ENCODE measurements around the gene AP2S1.
"Not testable (repeated sequence)": the region's sequence is repeated elsewhere in the genome, so short reads cannot be mapped to it uniquely, and the experiment has no call there.

Gene AP2S1

DNA sequence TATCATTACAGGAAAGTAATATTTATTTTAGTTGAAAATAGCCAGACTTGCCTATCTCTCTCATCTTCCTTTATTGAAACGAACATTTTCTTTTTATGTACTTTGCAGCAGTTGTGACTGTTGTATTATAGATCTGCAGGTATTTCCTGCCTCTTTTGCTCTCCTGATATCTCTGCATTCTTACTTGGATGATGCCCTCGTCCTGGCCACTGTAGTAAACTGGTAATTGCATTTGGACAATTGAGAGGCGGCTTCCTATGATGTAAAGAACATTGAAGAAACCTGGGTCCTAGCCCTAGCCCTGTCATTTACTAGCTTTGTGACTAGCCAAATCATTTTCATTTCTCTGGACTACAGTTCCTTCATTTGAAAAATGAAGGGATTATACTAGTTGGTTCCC, 16.5 kb upstream of the AP2S1 start:
- no peak for DNase-seq (ENCODE audit: low spot score)

DNA sequence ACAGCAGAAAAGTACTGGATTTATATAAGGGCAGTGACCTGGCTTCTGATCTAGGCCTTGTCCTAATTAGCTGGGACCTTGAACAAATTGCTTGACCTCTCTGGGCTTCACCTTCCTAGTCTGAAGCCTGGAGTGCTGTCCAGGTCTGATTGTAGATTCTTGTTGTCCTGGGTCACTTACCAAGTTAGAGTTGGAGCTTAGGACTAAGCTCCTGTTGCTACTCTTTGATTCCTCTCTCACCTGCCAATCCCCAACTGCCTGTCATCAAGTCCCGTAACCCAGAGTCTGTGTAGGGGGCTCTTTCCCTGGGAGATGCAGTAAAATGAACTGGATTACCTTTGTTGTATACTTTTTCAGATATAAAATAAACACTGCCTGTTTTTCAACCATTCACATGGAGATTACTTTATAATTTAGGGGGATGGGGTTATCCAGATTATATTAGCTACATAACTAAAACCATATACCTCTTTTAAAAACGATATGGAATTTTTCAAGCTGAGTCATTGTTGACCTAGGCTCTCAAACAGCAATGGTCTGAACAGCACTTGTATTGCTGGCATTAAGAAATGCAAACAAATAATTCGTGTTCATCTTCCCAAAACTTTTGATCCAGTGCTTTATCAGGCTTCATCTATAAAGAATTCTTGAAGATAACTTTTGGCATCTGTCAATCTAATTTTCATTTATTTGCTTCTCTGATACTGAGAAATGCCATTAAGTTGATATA, 15.9 kb upstream of the AP2S1 start:
- DNase-seq (ENCODE audit: low spot score), result peak; percentile 82

DNA sequence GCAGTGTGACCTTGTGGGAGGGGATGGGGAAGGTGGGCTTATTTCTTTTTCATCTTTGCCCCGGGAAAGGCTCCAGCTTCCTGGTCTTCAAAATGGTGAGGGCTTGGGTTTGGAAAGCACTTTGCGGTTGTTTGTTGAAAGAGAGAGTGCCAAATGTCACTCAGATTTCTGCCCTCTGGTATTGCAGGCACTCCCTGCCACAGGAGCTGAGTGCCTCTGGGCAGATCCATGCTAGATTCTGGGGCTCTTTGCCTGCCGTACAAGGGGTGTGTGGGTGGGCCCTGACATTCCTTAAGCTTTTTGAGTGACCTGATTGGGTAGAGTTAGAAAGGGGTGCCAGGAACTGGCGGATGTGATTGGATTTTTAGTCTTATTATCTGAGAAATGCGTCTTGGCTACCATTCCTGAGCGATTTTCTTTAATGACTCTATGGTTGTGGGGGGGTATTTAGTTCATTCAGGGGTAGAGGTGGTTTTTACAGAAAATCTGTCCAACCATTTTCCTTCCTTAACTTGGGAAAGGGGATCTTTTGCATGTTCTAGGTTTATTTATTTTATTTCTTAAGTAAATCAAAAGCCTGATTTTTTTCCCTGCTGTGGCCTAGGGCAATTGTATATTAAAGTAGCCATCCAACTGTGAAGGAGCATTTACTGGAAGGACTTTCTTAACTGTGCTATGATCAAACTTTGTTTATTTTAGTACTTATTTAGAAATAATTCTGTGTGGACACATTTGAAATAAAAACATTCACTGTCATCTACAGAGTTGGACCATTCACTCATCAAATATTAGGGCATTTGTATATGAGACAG, 13.4 kb upstream of the AP2S1 start:
- no peak for DNase-seq (ENCODE audit: low spot score)

DNA sequence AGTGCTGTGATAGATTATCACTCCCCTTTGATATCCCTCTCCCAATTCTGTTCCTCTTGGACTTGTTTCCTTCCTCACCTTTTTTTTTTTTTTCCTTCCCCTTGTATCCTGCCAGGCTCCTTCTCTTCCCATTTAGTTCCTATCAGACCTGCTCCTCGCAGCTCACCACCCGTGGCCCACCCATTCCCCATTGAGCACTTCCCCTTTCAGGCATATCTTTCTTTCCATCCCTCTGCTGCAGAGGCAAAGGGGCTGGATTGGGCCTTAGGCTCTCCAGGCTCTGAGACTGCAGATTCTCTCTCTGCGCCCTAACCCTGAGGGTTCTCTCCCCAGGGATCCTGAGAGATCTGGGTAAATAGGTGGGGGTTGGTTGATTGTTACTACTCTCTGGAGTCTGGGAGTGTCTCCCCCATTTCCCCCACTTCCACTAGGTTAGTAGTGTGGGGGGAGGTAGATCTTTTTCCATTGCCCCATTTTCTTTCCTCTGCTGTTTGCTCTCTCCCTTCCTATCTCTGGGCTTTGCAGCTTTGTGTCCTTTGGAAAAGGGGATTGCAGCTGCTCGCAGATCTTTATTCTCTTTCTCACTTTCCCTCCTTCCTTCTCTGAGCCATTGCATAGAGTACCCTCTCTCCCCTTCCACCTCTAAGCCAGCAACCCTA, 12.5 kb upstream of the AP2S1 start:
- DNase-seq (ENCODE audit: low spot score), result no peak

DNA sequence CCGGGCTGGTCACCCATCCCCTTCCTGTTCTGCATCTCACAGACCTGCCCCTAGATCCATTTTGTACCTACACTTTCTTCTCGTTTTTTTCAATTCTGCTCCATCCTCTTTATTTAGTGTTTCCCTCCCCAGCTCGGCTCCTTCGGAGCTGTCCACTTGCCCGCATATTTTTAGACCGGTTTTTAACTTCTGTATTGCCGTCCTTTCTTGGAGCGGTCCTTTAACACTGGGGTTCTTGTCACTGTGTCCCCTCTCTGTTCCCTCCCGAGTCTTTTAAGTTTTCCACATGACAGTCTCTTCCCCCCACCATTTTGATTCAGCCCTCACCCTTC, 11.8 kb upstream of the AP2S1 start:
- DNase-seq (ENCODE audit: low spot score), result no peak

DNA sequence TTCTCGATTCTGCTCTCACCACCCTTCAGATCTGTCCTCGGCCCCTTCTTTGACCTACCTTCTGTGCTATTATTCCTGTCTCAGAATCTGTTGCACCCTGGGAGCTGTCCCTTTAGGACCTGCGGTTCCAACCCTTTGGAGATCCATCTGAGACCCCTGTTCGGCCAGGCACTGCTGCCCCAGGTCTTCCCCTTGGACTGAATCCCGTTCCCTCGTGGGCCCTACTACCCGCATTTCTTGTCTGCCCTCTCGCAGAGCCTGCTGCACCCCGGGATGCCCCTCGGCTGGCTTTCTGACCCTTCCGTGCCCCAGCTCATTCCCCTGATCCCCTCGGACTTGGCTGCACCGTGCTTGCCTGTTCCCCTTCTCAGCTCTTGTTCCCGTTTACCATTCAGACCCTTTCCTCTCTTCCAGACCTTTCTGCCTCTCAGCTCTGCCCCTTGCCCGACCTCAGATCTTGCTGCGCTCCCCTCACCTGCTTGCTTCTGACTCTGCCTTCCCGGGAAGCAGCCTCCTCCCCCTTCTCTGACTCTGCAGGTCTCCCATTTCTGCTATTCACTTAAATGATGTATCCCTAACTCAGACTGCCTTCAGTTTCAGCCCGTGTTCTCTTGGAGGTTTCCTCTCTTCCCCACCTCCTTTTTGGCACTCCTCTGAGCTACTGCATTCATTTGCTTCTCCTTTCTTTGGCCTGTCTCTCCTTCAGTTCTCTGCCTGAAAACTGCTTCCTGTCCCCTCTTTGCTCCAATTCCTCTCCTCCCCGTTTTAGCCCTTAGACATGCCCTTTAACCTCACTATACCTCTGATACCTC, 11.3 kb upstream of the AP2S1 start:
- peak; percentile 40 for DNase-seq (ENCODE audit: low spot score)

DNA sequence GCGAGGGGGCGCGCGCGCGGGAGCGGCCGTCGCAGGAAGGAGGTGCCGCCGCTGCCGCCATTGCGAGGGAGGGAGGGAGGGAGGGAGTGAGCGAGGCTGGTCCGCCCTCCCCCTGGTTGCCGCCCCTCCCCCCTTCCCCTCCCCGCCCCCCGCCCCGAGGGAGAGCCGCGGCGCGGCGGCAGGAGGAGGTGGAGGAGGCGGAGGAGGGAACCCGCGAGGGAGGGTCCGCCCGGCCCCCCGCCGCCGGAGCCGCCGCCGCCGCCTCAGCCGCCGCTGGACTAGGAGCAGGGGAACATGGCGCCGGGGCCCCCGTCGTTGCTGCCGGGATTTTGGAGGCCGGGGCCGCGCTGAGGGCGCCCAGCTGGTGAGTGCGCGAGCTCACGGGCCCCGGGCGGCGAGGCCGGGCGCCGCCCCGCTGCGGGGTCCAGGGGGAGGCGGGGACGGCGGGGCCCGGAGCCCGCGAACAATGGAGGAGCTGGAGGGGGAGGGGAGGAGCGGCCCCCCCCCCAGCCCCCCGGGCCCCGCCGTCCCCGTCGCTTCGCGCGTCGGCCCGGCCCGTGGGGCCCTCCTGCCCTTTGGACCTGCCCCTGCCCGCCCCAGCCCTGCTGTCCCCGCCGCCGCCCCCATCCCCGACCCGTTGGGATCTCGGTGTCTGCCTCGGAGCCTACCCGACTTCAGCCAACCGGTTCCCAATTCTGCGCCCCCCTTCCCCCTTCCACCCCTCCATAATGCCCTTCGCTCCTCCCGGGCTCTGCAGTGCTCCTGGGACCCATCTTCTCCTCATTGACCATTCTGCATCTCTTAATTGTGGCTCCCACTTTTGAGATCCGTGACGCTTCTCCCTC, 10.4 kb upstream of the AP2S1 start, which contains the start of gene ARHGAP35:
Gene ARHGAP35 (plus strand): TSS at position 152 of the 845 bp plus-strand sequence. CDS start 57,679 bp downstream, outside the sequence.
- DNase-seq (ENCODE audit: low spot score), result no peak

DNA sequence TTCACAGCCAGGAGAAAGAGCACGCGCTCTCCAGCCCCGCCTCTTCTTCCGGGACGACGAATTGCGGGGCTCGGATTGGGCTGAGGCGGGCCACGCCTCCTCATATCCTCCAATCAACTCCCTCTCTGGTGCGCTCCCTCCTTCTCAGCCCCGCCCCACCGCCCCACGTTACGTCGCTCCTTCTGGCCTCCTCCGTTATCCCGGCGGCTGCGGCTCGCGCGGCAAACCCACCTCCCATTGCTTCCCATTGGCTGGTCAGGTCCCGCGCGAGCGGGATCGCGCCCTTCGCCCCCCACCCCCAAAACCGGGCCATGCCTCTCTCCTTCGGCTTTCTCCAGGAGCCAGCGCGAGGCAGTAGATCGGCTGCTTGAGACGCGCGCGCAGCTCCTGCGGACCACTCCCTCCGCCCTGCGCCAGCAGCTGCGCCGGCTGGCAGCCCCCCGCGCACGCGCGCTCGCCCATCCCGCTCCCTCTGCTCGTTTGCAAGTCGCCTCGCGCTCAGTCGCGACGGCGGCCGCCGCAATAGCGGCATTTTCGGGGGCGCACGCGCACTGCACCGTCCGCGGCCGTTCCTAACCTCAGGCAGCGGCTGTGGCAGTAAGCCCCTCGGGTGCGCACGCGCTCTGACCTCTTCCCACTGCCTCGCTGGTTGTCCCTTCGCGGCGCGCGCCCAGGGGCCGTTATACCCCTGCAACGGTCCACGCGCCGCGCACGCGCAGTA, 9.6 kb upstream of the AP2S1 start:
- DNase-seq (ENCODE audit: low spot score), result peak; percentile 95

DNA sequence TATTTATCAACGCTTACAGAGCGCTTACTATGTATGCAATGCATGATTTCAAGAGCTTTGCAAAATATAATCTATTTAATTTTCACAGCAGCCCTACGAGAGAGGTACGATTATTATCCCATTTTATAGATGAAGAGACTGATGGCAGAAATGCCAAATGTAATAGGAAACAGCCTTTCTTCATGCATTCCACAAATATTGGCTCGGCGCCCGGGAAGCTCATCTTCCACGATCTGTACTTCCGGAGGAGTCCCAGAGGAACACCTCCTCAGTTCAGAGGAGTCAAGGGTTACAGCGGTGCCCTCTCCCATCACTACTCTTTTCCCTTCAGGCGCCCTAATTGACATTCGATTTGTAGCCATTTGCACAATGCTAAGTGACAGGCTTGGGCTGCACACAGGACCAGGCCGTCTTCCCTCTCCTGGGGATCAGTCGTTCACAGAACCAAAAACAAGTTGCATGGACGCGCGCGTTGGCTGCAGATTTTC, 9.0 kb upstream of the AP2S1 start:
- DNase-seq (ENCODE audit: low spot score), result no peak

DNA sequence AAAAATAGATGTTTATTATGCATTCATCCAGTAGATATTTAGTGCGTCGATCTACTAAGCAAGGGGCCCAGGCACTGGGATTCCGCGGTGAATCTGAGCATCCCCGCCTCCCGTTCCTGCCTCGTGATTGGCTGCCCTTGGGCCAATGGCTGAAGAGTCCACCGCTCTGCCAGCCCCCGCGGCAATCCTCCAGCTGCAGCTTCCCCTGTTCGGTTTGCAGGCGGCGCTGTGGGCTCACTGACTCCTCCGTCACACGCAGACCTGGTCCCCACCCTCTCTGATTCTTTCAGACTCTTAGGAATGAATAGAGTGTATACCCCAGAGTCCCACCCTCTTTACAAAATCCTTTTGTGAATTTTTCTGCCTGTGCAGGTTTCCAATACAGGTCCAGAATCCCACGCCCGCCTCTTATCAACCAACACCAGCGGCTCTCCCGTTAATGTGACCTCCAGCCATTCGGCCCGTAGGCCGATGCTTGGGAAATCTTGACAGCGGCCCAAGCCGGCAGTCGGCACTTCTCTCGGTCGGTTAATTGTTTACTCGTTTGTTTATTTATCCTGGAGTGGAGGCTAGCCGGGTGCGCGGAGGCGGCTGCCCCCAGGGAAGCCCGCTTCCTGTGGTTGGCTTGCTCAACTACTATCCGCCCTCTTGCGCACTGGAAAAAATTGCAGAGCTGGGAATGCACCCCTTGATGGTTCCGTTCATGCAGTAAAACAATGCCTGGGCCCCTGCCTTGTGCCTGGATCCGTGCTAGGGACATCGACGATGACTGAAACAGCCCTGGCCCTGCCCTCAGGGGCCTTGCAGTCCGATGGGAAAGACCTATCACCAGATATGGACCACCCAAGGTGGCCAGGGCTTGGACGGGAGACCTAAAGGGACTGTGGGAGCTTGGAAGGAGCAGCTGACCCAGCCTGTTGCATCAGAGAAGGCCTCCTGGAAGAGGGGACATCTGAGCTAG, 5.7 kb upstream of the AP2S1 start:
- peak; percentile 86 for DNase-seq (ENCODE audit: low spot score)

DNA sequence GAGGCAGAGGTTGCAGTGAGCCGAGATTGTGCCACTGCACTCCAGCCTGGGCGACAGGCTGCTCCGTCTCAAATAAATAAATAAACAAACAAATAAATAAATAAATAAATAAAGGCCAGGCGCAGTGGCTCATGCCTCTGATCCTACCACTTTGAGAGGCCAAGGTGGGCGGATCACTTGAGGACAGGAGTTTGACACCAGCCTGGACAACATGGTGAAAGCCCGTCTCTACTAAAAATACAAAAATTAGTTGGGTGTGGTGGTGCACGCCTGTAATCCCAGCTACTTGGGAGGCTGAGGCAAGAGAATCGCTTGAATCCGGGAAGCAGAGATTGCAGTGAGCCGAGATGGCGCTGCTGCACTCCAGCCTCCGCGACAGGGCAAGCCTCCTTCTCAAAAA, 4.1 kb upstream of the AP2S1 start:
- not testable (repeated sequence) for DNase-seq (ENCODE audit: low spot score)

DNA sequence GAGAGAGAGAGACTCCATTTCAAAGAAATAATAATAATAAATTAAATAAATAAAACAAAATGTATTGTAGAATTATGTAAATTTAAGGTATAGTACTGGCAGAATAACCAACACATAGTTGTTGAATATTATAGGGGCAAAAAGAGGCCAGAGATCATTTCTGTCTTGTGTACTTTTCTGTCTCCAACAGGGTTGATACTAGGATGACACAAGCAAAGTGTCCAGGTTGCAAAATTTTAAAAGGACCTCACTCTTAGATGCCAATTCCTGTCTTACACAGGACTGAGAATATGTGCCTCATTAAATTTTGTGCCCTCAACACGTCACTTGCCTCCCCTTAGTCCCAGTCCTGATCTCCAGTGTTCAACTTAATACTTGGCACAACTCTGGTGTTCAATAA, 2.2 kb upstream of the AP2S1 start:
- no peak for DNase-seq (ENCODE audit: low spot score)

DNA sequence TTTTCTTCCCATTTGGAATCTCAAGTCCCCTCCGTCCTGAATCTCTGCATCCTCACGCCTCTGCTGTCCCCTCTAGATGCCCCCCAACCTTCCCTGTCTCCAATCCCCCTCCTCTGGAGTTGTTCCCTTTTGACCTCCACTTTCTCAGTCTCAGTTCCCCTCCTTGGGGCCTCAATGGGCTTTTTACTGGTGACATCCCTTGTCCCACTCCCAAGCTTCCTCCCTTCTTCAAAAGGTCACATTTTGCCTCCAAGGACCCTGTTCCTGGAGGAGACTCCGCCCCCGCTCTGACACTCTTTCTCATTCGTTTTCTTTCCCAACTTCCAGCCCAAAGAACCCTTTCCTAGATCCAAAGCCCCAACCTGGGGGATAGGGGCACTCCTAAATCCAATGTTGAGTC, 1.0 kb downstream of the AP2S1 start:
- DNase-seq (ENCODE audit: low spot score), result no peak

DNA sequence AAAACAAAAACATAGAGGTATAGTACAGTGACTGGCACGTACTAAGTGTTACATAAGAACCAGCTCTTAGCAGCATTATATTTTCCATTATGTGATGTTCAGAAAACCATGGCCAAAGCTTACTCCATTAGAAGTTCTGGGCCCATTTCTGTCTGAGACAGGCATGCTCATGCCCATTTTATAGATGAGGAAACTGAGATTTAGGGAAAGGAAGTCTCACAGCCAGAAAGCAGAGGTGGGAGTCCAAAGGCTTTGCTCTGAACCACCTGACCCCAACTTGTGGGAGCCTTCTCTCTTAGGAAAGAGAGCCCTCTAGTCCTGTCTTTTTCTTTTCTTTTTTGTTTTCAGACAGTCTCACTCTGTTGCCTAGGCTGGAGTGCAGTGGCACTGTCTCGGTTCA, 2.3 kb downstream of the AP2S1 start:
- DNase-seq (ENCODE audit: low spot score), result no peak

DNA sequence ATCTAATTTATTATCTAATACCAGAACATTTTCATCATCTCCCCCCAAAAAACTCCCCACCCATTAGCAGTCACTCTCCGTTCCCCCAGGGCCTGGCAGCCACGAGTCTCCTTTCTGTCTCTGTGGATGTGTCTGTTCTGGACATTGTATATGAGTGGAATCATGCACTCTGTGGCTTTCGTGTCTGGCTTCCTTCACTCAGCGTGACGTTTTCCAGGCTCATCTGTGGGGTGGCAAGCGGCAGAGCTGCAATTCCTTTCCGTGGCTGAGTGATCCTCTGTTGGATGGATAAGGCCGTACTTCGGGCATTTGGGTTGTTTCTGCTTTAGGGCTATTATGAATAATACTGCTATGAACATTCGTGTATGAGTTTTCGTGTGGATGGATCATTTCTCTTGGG, 3.1 kb downstream of the AP2S1 start:
- DNase-seq (ENCODE audit: low spot score), result no peak

DNA sequence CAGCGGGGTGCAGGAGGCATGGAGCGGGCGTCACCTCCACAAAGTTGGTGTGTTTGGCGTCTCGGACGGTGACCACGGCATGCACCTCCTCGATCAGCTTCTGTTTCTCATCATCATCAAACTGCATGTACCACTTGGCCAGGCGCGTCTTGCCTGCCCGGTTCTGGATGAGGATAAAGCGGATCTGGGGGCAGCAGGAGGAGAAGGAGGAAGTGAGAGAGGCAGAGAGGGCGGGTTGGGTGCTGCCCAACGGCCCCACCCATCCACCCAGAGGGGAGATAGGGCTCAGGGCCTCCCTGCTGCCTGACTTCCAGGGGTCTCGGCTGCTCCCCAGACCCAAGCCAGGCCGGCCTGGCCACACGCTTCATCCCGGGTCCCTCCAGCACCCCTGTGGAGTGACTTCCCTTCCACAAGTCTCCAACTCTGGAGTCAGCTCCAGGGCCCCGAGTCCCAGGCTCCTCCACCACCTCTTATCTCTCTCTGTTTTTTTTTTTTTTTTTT, 4.6 kb downstream of the AP2S1 start:
- DNase-seq (ENCODE audit: low spot score), result peak; percentile 74

DNA sequence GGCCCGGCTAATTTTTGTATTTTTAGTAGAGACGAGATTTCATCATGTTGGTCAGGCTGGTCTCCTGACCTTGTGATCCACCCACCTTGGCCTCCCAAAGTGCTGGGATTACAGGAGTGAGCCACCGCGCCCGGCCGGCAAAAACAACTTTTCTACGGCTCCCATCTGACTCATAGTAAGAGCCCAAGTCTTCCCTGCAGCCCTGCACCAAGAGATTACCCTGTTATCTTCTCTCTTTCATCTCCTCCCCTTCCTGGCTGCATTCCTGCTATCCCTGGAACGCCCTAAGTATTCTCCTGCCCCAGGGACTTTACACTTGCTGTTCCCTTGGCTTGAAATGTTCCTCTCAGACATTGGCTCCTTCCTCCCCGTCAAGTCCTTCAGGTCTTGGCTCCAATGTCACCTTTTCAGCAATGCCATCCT, 6.6 kb downstream of the AP2S1 start:
- peak; percentile 71 for DNase-seq (ENCODE audit: low spot score)

DNA sequence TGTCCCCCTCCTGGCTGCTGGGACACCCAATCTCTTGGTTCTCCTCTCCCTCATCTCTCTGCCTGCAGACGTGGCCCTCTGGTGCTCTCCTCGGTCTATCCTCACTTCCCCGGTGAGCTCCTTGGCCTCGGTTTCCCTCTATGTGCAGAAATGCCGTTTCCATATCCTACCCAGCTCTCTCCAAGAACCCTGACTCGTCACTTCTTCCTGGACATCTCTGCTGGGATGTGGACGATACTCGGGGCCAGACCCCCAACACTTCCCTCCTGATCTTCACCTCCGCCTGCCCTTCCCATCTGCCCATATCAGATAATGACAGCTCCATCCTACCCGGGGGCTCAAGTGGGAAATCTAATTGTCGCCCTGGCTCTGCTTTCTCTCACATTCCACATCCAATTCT, 7.9 kb downstream of the AP2S1 start:
- DNase-seq (ENCODE audit: low spot score), result no peak
